HG03378 (cell line): ENCODE measurements around the gene MAD2L1.

ENCODE experiments used
- ATAC-seq: cut with Tn5 transposase; IDR thresholded peaks from one replicate; pipeline ENCODE4 v1.9.1; 2021; ENCODE audit warnings: mild to moderate bottlenecking, moderate library complexity; ENCODE audit not compliant: unreplicated experiment

Gene MAD2L1

GRCh38 chr4:120059036-120059435 is 7.6 kb downstream of the MAD2L1 start:
- ATAC-seq, result no peak

- no peak for ATAC-seq
These were observed 9.2 kb downstream of the MAD2L1 start for GRCh38 chr4:120057416-120057815.

- ATAC-seq, result no peak
These were observed 10.4 kb downstream of the MAD2L1 start for GRCh38 chr4:120056246-120056645.

- no peak for ATAC-seq
These were observed 10.9 kb downstream of the MAD2L1 start for GRCh38 chr4:120055795-120056194.

- no peak for ATAC-seq
These were observed 11.5 kb downstream of the MAD2L1 start for GRCh38 chr4:120055162-120055561.

GRCh38 chr4:120053911-120054310 is 12.7 kb downstream of the MAD2L1 start:
- ATAC-seq, result peak; percentile 55

GRCh38 chr4:120052856-120053255 is 13.8 kb downstream of the MAD2L1 start:
- ATAC-seq, result no peak

- ATAC-seq, result no peak
These were observed 15.4 kb downstream of the MAD2L1 start for GRCh38 chr4:120051253-120051652.

GRCh38 chr4:120049732-120050494 is 16.7 kb downstream of the MAD2L1 start:
- peak; percentile 91 for ATAC-seq

GRCh38 chr4:120043828-120044227 is 22.8 kb downstream of the MAD2L1 start:
- ATAC-seq, result no peak

GRCh38 chr4:120037411-120037810 is 29.2 kb downstream of the MAD2L1 start:
- no peak for ATAC-seq

- ATAC-seq, result no peak
These were observed 31.7 kb downstream of the MAD2L1 start for GRCh38 chr4:120034913-120035312.

- no peak for ATAC-seq
These were observed 39.8 kb downstream of the MAD2L1 start for GRCh38 chr4:120026853-120027252.

GRCh38 chr4:120025516-120025915 is 41.1 kb downstream of the MAD2L1 start:
- ATAC-seq, result no peak

- ATAC-seq, result no peak
These were observed 47.9 kb downstream of the MAD2L1 start for GRCh38 chr4:120018786-120019185.

GRCh38 chr4:120017939-120018692 is 48.5 kb downstream of the MAD2L1 start:
- no peak for ATAC-seq

GRCh38 chr4:120011725-120012124 is 54.9 kb downstream of the MAD2L1 start:
- ATAC-seq, result no peak

GRCh38 chr4:120010646-120011045 is 56.0 kb downstream of the MAD2L1 start:
- no peak for ATAC-seq

- ATAC-seq, result no peak
These were observed 56.9 kb downstream of the MAD2L1 start for GRCh38 chr4:120009731-120010130.

- ATAC-seq, result no peak
These were observed 57.7 kb downstream of the MAD2L1 start for GRCh38 chr4:120008957-120009356.

GRCh38 chr4:120007896-120008436 is 58.7 kb downstream of the MAD2L1 start:
- no peak for ATAC-seq
